Inferior parietal cortex (tissue), 1 donor: ENCODE results near the gene DDX24.
"Not testable (repeated sequence)": the region's sequence is repeated elsewhere in the genome, so short reads cannot be mapped to it uniquely, and the experiment has no call there.

ENCODE experiments used
- DNase-seq: peaks from one replicate; pipeline ENCODE4 v3.0.0-alpha.2; 2016; ENCODE audit errors: extremely low spot score

Gene DDX24

GRCh38 chr14:94079891-94080620, 946 bp downstream of the DDX24 start:
- peak; percentile 54 for DNase-seq

GRCh38 chr14:94077823-94078222, 3.2 kb downstream of the DDX24 start:
- DNase-seq: no peak

- DNase-seq: no peak
Observed at GRCh38 chr14:94077111-94077821, 3.7 kb downstream of the DDX24 start.

GRCh38 chr14:94075008-94075407, 6.0 kb downstream of the DDX24 start:
- no peak for DNase-seq

GRCh38 chr14:94074534-94074933, 6.5 kb downstream of the DDX24 start:
- no peak for DNase-seq

GRCh38 chr14:94072076-94072475, 8.9 kb downstream of the DDX24 start:
- DNase-seq: not testable (repeated sequence)

- DNase-seq: no peak
Observed at GRCh38 chr14:94066089-94066676, 14.8 kb downstream of the DDX24 start.

GRCh38 chr14:94062344-94062940, 18.6 kb downstream of the DDX24 start:
- DNase-seq: no peak

- DNase-seq: no peak
Observed at GRCh38 chr14:94059998-94060397, 21.0 kb downstream of the DDX24 start.

GRCh38 chr14:94058674-94059138, 22.3 kb downstream of the DDX24 start:
- no peak for DNase-seq

GRCh38 chr14:94058128-94058673, 22.8 kb downstream of the DDX24 start:
- no peak for DNase-seq

- no peak for DNase-seq
Observed at GRCh38 chr14:94056579-94057308, 24.3 kb downstream of the DDX24 start.

- no peak for DNase-seq
Observed at GRCh38 chr14:94054936-94055335, 26.1 kb downstream of the DDX24 start.

GRCh38 chr14:94054401-94054800, 26.6 kb downstream of the DDX24 start:
- DNase-seq: no peak

- DNase-seq: no peak
Observed at GRCh38 chr14:94052662-94053061, 28.3 kb downstream of the DDX24 start.

GRCh38 chr14:94052199-94052598, 28.8 kb downstream of the DDX24 start:
- no peak for DNase-seq

- no peak for DNase-seq
Observed at GRCh38 chr14:94051779-94052178, 29.2 kb downstream of the DDX24 start.

GRCh38 chr14:94051115-94051514, 29.9 kb downstream of the DDX24 start:
- peak; percentile 72 for DNase-seq

- no peak for DNase-seq
Observed at GRCh38 chr14:94050231-94050880, 30.6 kb downstream of the DDX24 start.

- DNase-seq: no peak
Observed at GRCh38 chr14:94049625-94050023, 31.4 kb downstream of the DDX24 start.
